Measurements from ENCODE around the gene LAGE3. TPM values are rescaled to one million over a fixed set of nuclear protein-coding genes. Genes with fewer than 3 reads are reported as not detected.

LAGE3 gene
- total RNA-seq, 4 donors from 2014 or later = 5.7 to 17.0 (median 14.9) TPM

- TF ChIP-seq CTCF (IDR thresholded peaks at IDR 0.05; ENCODE audit: low read depth) = no peak
These were observed 30.6 kb downstream of the LAGE3 start for GRCh38 chrX:154448484-154448883.

- TF ChIP-seq CTCF (IDR thresholded peaks at IDR 0.05; ENCODE audit: low read depth) = no peak
These were observed 32.7 kb downstream of the LAGE3 start for GRCh38 chrX:154446430-154446829.

GRCh38 chrX:154445776-154446175, 33.3 kb downstream of the LAGE3 start:
- TF ChIP-seq CTCF (IDR thresholded peaks at IDR 0.05; ENCODE audit: low read depth) = no peak

- no peak for TF ChIP-seq CTCF (IDR thresholded peaks at IDR 0.05; ENCODE audit: low read depth)
These were observed 34.3 kb downstream of the LAGE3 start for GRCh38 chrX:154444755-154445246.

GRCh38 chrX:154443992-154444754, 34.9 kb downstream of the LAGE3 start, which contains the start of gene FAM50A:
FAM50A (plus strand) TSS chrX:154444141; CDS start chrX:154444236, 95 bp downstream.
- TF ChIP-seq CTCF (IDR thresholded peaks at IDR 0.05; ENCODE audit: low read depth) = no peak

- TF ChIP-seq CTCF (IDR thresholded peaks at IDR 0.05; ENCODE audit: low read depth) = no peak
These were observed 35.6 kb downstream of the LAGE3 start for GRCh38 chrX:154443479-154443910.

- no peak for TF ChIP-seq CTCF (IDR thresholded peaks at IDR 0.05; ENCODE audit: low read depth)
These were observed 36.9 kb downstream of the LAGE3 start for GRCh38 chrX:154441984-154442707.
